ENCODE results near the gene ACKR4.
"Not testable (repeated sequence)": the region's sequence is repeated elsewhere in the genome, so short reads cannot be mapped to it uniquely, and the experiment has no call there.

Gene ACKR4

GRCh38 chr3:132596816-132597433 is at the start of gene ACKR4:
TSS of gene ACKR4 (plus strand) at chr3:132597270. CDS start at chr3:132600398, 3,128 bp downstream.
- DNase-seq, result no peak

GRCh38 chr3:132549169-132549568 is 47.9 kb upstream of the ACKR4 start:
- no peak for DNase-seq

DNA sequence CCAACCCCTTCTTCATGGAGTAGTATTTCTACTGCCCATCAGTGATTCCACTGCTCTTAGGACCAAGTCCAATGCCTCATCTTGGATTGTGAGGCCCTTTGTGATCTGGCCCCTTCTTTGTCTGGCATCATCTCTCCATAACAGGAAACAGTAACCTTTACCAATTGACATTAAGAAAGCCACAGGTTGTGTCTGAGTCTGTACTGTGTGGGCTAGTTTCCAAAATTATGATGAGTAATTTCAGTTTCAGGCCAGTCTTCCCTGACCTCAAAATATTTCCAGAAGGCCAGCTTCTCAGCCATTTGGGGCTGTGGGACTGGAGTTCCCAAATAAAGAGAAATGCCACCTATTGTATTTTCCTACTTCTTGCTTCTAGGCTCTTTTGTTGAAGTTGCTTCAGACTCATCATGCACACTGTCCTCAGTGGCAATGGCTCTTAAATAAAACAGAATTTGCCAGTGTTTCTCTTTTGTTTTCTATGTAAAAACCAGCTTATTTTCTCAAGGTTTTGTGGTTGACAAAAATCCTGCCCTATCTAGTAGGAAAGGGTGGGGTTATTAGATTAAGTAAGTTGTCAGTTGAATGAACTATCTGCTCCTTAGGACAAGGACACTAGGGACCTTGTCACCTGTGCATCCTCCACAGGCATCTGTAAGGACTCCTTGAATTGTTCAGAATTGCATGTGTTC is 47.0 kb upstream of the ACKR4 start:
- DNase-seq, result no peak

DNA sequence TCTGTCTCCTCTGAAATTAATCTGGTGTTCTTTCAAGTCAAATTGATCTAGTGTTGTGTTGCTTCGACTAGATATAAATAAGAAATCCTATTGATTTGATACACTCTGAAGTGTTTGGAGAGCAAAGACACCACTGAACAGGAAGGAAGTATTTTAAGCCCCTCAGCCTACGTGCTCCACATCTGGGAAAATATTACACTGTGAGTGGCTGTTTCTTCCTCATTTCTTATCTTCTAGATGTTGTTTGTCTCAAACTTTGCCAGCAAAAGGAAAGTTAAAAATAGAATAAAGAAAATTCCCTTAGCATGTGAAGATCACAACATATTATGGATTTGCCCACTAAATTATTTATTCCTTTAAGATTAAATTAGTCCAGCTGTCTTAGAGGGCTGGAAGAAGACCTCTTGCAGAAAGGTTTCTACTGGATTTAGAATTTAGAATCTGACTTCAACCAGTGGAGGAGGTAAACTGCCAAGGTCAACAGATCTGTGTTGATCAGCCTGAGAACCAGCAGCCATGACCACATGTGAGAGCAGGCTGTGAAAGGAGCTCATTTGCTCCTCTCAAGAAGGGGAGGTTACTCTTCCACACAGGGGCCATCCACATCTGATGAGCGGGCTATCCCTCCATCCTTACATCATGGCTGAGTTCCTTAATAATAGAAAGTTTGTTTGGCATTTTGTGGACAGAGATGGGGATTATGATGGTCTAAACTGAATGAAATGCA is 46.3 kb upstream of the ACKR4 start:
- DNase-seq, result no peak

DNA sequence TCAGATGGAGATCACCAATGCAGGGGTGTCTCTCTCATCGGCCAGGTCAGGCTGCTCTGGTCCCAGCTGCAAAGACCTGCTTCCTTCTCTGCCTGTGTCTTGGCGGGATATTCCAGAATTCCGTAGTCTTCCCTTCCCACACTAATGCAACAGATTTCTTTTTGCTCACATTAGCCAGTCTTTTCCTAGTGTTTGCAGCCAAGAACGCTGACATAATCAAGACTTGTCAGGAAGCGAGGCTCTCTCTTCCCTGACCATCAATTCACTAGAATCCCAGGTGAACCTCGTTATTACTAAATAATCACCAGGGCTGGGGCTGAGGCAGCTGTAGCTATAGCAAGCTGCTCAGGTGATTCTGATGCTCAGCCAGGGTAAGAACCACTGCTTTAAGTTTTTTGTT is 43.2 kb upstream of the ACKR4 start:
- DNase-seq, result no peak

DNA sequence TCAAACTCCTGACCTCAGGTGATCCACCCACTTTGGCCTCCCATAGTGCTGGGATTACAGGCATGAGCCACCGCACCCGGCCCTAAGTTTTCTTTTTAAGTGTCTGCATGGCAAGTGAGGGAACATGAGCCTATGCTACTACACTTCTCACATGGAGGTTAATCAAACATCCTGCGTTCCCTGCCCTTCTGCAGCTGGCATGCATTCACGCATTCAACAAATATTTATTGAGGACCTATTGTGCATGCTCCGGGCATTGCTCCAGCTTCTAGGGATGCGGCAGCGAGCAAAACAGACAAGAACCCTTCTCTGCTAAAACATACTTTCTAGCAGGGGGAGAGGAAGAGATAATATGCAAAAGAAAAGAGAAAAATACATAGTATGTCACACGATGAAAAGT is 42.6 kb upstream of the ACKR4 start:
- DNase-seq, result no peak

GRCh38 chr3:132555306-132556035 is 41.6 kb upstream of the ACKR4 start:
- no peak for DNase-seq

GRCh38 chr3:132556036-132556386 is 41.1 kb upstream of the ACKR4 start:
- not testable (repeated sequence) for DNase-seq

GRCh38 chr3:132556508-132557159 is 40.4 kb upstream of the ACKR4 start:
- DNase-seq, result no peak

GRCh38 chr3:132561003-132561402 is 36.1 kb upstream of the ACKR4 start:
- no peak for DNase-seq

DNA sequence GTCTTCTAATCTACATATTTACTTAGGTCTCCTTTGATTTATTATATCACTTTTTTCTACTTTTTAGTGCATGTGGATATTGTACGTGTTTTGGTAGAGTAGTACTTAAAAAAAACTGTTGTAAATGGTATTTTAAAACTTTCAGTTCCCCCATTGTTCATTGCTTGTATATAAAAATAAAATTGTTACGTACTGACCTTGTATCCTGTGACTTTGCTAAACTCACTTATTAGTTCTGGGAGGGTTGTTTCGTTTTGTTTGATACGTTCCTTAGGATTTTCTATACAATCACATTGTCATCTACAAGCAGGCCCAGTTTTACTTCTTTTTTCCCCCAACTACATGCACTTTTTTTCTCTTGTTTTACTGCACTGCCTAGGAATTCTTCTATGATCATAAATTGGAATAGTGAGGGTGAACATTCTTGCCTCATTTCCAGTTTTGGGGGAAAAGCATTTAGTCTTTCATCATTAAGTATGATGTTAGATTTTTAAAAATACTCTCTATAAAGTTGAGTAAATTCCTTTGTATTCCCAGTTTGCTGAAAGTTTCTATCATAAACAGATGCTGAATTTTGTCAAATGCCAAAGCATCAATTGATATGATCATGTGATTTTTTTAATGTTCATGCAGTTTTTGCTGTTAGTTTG is 33.5 kb upstream of the ACKR4 start:
- DNase-seq, result no peak

DNA sequence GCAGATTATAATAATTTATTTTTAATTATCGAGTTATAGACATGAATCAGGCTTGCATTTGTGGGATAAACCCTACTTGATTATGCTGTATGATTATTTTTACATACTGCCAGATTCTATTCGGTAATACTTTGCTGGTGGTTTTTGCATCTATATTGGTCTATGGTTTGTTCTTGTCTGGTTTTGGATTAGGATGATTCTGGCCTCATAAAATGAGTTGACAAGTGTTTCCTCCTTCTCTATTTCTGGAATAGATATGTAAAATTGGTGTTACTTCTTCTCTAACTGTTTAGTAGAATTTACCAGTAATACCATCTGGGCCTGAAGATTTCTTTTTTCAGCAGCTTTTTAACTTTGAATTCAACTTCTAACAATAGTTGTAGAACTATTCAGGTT is 33.0 kb upstream of the ACKR4 start:
- DNase-seq, result no peak

DNA sequence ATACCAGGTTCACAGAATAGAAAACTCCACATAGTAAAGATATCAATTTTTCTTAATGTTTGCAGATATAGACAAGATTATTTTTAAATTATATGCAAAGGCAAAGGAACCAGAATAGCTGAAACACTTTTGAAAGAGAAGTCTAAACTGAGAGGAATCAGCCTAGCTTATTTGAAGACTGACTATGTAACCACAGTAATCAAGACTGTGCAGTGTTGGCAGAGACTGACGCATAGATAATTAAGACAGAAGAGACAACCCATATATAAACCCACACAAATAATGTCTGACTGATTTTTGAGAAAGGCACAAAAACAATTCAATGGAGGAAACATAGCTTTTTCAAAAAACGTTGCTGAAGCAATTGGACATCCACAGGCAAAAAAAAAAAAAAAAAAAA is 28.6 kb upstream of the ACKR4 start:
- no peak for DNase-seq

DNA sequence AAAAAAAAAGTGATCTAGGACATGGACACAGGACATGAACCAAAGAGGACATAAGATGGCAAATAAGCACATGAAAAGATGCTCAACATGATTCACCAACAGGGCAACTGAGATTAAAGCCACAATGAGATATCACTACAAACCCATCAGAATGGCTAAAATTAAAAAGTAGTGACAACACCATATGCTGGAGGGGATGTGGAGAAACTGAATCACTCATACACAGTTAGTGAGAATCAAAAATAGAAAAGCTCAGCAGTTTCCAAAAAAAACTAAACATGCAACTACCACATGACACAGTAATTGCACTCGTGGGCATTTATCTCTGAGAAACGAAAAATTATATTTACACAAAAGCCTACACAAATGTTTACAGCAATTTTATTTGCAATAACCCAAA is 27.9 kb upstream of the ACKR4 start:
- no peak for DNase-seq

DNA sequence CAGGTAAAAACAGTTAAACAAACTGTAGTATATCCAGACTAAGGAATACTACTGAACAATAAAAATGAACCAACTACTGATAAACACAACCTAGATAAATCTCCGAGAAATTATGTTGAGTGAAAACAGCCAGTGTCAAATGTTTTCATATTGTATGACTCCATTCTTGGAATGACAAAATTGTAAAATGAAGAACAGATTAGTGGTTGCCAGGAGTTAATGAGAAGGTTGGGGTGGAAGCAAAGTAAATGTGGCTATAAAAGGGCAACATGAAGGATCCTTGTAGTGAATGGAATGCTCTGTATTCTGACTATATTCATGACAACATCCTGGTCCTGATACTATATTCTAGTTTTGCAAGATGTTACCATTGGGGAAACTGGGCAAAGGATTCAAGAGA is 27.5 kb upstream of the ACKR4 start:
- DNase-seq, result no peak

- no peak for DNase-seq
Measured at GRCh38 chr3:132570016-132570415, 27.1 kb upstream of the ACKR4 start.

GRCh38 chr3:132573797-132574211 is 23.3 kb upstream of the ACKR4 start:
- DNase-seq, result no peak

GRCh38 chr3:132587401-132587800 is 9.7 kb upstream of the ACKR4 start:
- no peak for DNase-seq

DNA sequence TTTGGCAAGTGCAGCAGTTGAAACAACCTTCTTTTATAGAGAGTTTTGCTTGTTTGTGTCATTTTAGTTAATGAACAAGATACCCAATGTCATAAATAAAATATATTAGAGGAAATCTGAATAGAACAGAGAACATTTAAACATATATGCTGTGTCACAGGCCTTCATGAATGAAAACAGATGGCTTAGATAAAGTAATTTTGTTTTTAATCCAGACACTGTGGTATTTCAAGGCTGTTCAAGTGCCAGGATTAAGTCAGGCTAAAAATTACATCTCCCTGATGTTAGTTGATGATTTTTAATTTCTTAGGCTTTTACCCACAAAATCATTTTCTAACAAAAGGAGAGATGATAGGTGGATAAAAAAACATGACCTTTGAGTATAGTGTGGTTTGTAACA is 4.9 kb upstream of the ACKR4 start:
- DNase-seq, result no peak

DNA sequence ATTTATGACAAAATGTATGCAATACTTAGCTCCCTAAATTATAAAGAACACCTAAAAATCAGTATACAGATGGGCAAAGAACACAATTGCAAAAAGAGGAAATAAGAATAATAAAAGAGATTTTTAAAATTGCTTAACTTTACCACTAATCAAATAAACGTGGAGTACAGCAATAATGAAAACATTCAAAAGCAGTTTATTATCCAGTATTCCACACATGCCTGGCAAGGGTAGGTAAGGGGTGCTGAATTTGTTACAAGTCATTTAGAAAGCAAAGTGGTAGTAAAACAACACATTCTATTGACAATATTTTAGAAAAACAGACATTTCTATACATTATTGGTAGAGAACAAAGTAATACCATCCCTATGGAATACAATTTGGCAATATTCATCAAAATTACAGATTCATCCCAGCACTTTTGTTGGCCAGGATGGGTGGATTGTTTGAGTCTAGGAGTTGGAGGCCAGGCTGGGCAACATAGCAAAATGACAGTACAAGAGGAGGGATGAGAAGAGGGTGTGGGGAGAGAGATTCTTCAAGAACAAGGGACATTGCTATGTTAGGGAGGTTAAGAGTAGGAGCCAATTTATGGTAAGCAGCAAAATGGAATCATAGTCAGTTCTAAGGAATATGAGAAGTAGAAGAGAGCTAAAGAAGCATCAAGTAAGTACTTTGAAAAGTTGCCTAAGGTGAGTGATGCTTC is 3.7 kb upstream of the ACKR4 start:
- no peak for DNase-seq

DNA sequence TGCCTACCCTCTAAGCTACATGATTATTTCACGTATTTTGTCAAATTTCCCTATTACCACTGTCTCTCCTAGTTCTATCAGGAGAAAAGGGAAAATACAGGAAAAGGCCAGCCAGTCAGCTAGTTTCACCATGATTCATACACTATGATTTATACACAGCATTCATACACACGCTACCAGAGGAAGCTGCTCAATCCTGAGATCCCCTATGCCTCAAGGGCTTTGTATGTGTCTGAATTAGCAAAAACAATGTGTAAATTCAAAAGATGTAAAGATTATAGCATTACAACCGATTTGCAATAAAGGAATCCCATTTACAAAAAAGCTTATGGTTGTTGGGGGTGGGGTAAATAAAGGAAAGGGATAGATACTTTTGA is 3.1 kb upstream of the ACKR4 start:
- DNase-seq, result no peak

DNA sequence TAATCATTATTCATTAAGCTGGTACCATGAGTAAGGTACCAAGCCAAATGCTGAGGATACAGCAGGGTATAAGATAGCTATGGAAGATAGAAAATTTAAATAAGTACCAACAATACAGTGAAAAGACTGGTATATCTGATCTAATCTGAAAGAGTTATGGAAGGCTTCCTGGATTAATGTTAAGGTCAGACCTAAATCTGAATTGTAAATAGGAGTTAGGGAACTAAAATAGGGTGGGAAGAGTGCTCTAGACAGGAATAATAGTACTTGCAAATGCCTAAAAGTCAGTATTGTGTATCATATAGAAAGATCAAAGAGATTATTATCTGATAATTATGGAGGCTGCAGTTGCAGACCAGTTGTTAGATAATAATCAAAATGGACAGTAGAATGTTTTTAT is 2.6 kb upstream of the ACKR4 start:
- DNase-seq, result no peak
